K562 (cell line): ENCODE data around the gene RCC2. TPM values are rescaled to one million over a fixed set of nuclear protein-coding genes. Genes with fewer than 3 reads are reported as not detected.

Source experiments
- ATAC-seq: fragments of 200-7000 bp; cut with Tn5 transposase; 3 replicates; pipeline ENCODE4 v1.9.1; 2020; ENCODE audit warnings: moderate library complexity
- BruUV-seq: library from RNA; stranded (reverse); fragments of 400-500 nt; replicated peaks from 2 replicates; lab custom pipeline; 2021; lab: Mats Ljungman, UMichigan
- CTCF ChIA-PET: fragments of 300-600 bp; formaldehyde crosslinking; extraction: SDS; loops from one replicate; lab custom pipeline; 2021; ENCODE audit warnings: low intra/inter-chr PET ratio; lab: Yijun Ruan, JAX
- POLR2A ChIA-PET: fragments of 300-600, 350-650 bp; sonication (Branson Sonifier 250); formaldehyde crosslinking; extraction: SDS; loops from one replicate; lab custom pipeline; 2021; ENCODE audit warnings: antibody characterized with exemption, inconsistent platforms; lab: Yijun Ruan, JAX
- DNase-seq, 4 experiments: peaks; one replicate each; pipeline versions ENCODE4 v3.0.0 to v3.0.0-alpha.2; 2011 to 2018; ENCODE audit warnings: low spot score in 3 of 4, mixed read lengths in 3 of 4; ENCODE audit errors: extremely low read depth in 1 of 4
- FAIRE-seq: peaks from 2 replicates; lab custom pipeline; 2011; peaks lifted over from hg19 to GRCh38; lab: Jason Lieb, UNC
- H2AFZ ChIP-seq: 2 replicates; pipeline ENCODE4 v1.6.0; 2011; ENCODE audit warnings: low read depth, low read length, control low read depth, inconsistent platforms
- H3K27ac ChIP-seq: fragments of 200-600 bp; 3 replicates; pipeline ENCODE4 v1.8.0; 2011; ENCODE audit warnings: low read depth, mild to moderate bottlenecking, control low read depth, inconsistent platforms, low read length, moderate library complexity, mixed read lengths; ENCODE audit errors: extremely low read depth
- H3K27me3 ChIP-seq, 2 experiments: fragments of 300-600 bp in 1 of 2; 2 replicates in 1 of 2; 3 replicates in 1 of 2; pipeline versions ENCODE4 v1.6.0 to v1.8.0; 2011; ENCODE audit warnings: inconsistent platforms in 2 of 2, low read length in 2 of 2, mild to moderate bottlenecking in 1 of 2, mixed read lengths in 1 of 2, moderate library complexity in 1 of 2; ENCODE audit not compliant: control insufficient read depth in 2 of 2, insufficient read depth in 2 of 2
- H3K36me3 ChIP-seq: fragments of 300-600 bp; 3 replicates; pipeline ENCODE4 v1.8.0; 2011; ENCODE audit warnings: mild to moderate bottlenecking, low read length, inconsistent platforms; ENCODE audit not compliant: control insufficient read depth, insufficient read depth
- H3K4me1 ChIP-seq, 2 experiments: fragments of 200-600 bp in 1 of 2; replicated peaks in 1 of 2; 2 replicates in 1 of 2; 3 replicates in 1 of 2; pipeline versions ENCODE4 v1.5.1 to v1.8.0; 2011; ENCODE audit warnings: inconsistent platforms in 2 of 2, low read length in 2 of 2, mild to moderate bottlenecking in 1 of 2, mixed read lengths in 1 of 2, moderate library complexity in 1 of 2; ENCODE audit not compliant: control insufficient read depth in 2 of 2, insufficient read depth in 2 of 2
- H3K4me2 ChIP-seq: 2 replicates; pipeline ENCODE4 v1.6.1; 2011; ENCODE audit warnings: low read length, control low read depth, inconsistent platforms, mixed read lengths; ENCODE audit not compliant: insufficient read depth
- H3K4me3 ChIP-seq: fragments of 200-600 bp; sonication (generic), shearing (Covaris generic); 2 replicates; pipeline ENCODE4 v1.5.1; 2016; ENCODE audit warnings: control low read depth, inconsistent platforms
- H3K79me2 ChIP-seq: fragments of 200-600 bp; 3 replicates; pipeline ENCODE4 v1.8.0; 2011; ENCODE audit warnings: low read length, inconsistent platforms; ENCODE audit not compliant: control insufficient read depth, insufficient read depth
- H3K9ac ChIP-seq, 2 experiments: 2 replicates each; pipeline versions ENCODE4 v1.6.0 to v1.6.1; 2011; ENCODE audit warnings: low read depth in 2 of 2, low read length in 2 of 2, control low read depth in 1 of 2, inconsistent platforms in 1 of 2, mild to moderate bottlenecking in 1 of 2, mixed read lengths in 1 of 2; ENCODE audit not compliant: insufficient read depth in 1 of 2
- H3K9me1 ChIP-seq: one replicate; pipeline ENCODE4 v1.6.0; 2011; ENCODE audit warnings: inconsistent platforms, mild to moderate bottlenecking, low read length, moderate library complexity; ENCODE audit not compliant: control insufficient read depth, insufficient read depth
- H3K9me3 ChIP-seq: replicated peaks from 2 replicates; pipeline ENCODE4 v1.5.1; 2011; ENCODE audit warnings: low read depth, low read length, inconsistent platforms; ENCODE audit not compliant: control insufficient read depth, insufficient read depth
- H4K20me1 ChIP-seq: replicated peaks from 2 replicates; pipeline ENCODE4 v1.6.1; 2011; ENCODE audit warnings: low read length, inconsistent platforms, mixed read lengths; ENCODE audit not compliant: control insufficient read depth, insufficient read depth
- POLR2AphosphoS5 ChIP-seq: IDR thresholded peaks from 2 replicates; pipeline ENCODE4 v1.6.1; 2011; ENCODE audit warnings: mild to moderate bottlenecking, low read depth, low read length, moderate library complexity; ENCODE audit not compliant: control insufficient read depth, insufficient read depth
- POLR2G ChIP-seq: fragments of 200-400 bp; formaldehyde crosslinking; IDR thresholded peaks from 2 replicates; pipeline ENCODE4 v1.6.1; 2017; ENCODE audit warnings: low read depth, mild to moderate bottlenecking, antibody characterized with exemption, low read length, moderate library complexity
- RBM22 ChIP-seq: fragments of 200-400 bp; formaldehyde crosslinking; IDR thresholded peaks from 2 replicates; pipeline ENCODE4 v1.6.1; 2018; ENCODE audit warnings: low read length, low read depth; ENCODE audit not compliant: poor library complexity, severe bottlenecking
- TCF7L2 ChIP-seq: fragments of 150-350 bp; IDR thresholded peaks from 2 replicates; pipeline ENCODE4 v1.6.1; 2016; ENCODE audit warnings: low read depth, mild to moderate bottlenecking, low read length, moderate library complexity
- ZKSCAN8 ChIP-seq: fragments of 200-800 bp; sonication (Bioruptor generic); IDR thresholded peaks from 2 replicates; pipeline ENCODE4 v1.6.1; 2016; ENCODE audit warnings: missing genetic modification characterization, missing compliant biosample characterization
- ZNF316 ChIP-seq: fragments of 450-650 bp; IDR thresholded peaks from 2 replicates; pipeline ENCODE4 v1.6.1; 2016
- WGBS: fragments of 100-300 bp; shearing (Covaris generic); methylation state at CpG from one replicate; pipeline ENCODE4 v1.1.6; 2016; ENCODE audit warnings: low coverage, mixed read lengths; ENCODE audit not compliant: insufficient coverage; ENCODE audit errors: missing lambda C conversion rate; 5-methylcytosine and 5-hydroxymethylcytosine counted together
- in situ Hi-C: fragments of 300-500 bp; cut with MboI; formaldehyde crosslinking; loops from 4 replicates; pipeline ENCODE4 v1.15.0; 2018; ENCODE audit warnings: inconsistent platforms, mixed read lengths
- intact Hi-C: fragments of 100-400 bp; cut with micrococcal nuclease; formaldehyde crosslinking; loops from 2 replicates; pipeline ENCODE4 v1.14.2; 2022
- polyA plus RNA-seq, 8 experiments: library from polyadenylated mRNA; depleted of rRNA in 4 of 8; stranded (reverse) in 5 of 8; unstranded in 3 of 8; fragments of >200 nt; fragmentation: Nextera tagmentation in 2 of 8; fragmentation: Illumina TruSeq in 1 of 8; extraction: Ambion mirVana in 2 of 8; extraction: Trizol in 1 of 8; gene quantifications; 2 replicates each; pipeline versions ENCODE4 v1.2.1 to v1.2.3, GENCODE V29; 2011 to 2014; ENCODE audit warnings: inconsistent platforms in 1 of 8, missing spikeins in 1 of 8
- total RNA-seq, 7 experiments: library from RNA; depleted of rRNA in 6 of 7; stranded (reverse); fragments of >200 nt in 6 of 7; fragmentation: Illumina TruSeq in 2 of 7; extraction: Trizol in 2 of 7; gene quantifications; 2 replicates each; pipeline versions ENCODE4 v1.2.1 to v1.2.3, GENCODE V29; 2011 to 2021; ENCODE audit warnings: low replicate concordance in 1 of 7

The RCC2 gene
- total and polyA plus RNA-seq, 9 of the 15 experiments (the other 6 are each of a cell fraction or from before 2014, with no cell fraction given), result 31.8 to 292 (median 116) TPM

GRCh38 chr1:17412093-17412870 lies 27.2 kb downstream of the RCC2 start:
- ChIA-PET POLR2A (interaction anchor here (0.6 to 1.9 kb wide), 6 partner anchors 9 to 182 kb away, joined by 3 to 7 read pairs (median 4); no protein-coding TSS in a partner anchor), CTCF (interaction anchor here (0.5 kb wide), 1 partner anchor 180 kb away, joined by 3 read pairs; no protein-coding TSS in a partner anchor)
- no peak for DNase-seq
- 0 out of 3 replicates have a peak, but pooled peaks cover 3% of the 10 kb centered on the region for H3K79me2 ChIP-seq
- no peaks in the 10 kb centered on the region for H3K9me1 ChIP-seq
- H3K4me3 ChIP-seq, result no peak overlapping the region
- TF ChIP-seq ZKSCAN8 (no peak), RBM22 (peak; percentile 55), POLR2AphosphoS5 (peak; percentile 14; the same call in 1 of the 2 replicates), ZNF316 (no peak), TCF7L2 (no peak), POLR2G (peak; percentile 63)
- peaks cover 0 to 5% of the 10 kb centered on the region in 2 experiments; a peak in 1 of 5 replicates for H3K4me1 ChIP-seq
- H3K27me3 ChIP-seq, result no peaks in the 10 kb centered on the region
- no peaks in the 10 kb centered on the region for H4K20me1 ChIP-seq
- H2AFZ ChIP-seq, result no peak overlapping the region
- in situ Hi-C loops (loop anchor here (10.0 kb wide), 1 partner anchor 193 kb away; no protein-coding TSS in a partner anchor), intact Hi-C loops (no loop called here)
- WGBS, result 97% methylated on average over 16 of the region's 16 CpGs
- no TSS peak for BruUV-seq
- H3K9ac ChIP-seq, result peak overlapping the region in 1 of 2 experiments; percentile 31; a peak in 1 of 4 replicates
- H3K36me3 ChIP-seq, result peaks cover 98% of the 10 kb centered on the region
- no peak; the same call in 2 of the 3 replicates for ATAC-seq
- FAIRE-seq, result no peak
- no peak overlapping the region for H3K27ac ChIP-seq
- H3K9me3 ChIP-seq, result no peaks in the 10 kb centered on the region
- H3K4me2 ChIP-seq, result no peak overlapping the region
